ENCODE data around the gene CLIC4. TPM values are rescaled to one million over a fixed set of nuclear protein-coding genes. Genes with fewer than 3 reads are reported as not detected.

The CLIC4 gene
- total and polyA plus RNA-seq, 2 donors (not counting 1 experiment from before 2014, with no cell fraction given) = 28.5 to 123 TPM

- no peak overlapping the region for H3K4me3 Mint-ChIP-seq
- no peaks in the 10 kb centered on the region for H3K27me3 ChIP-seq (replicated peaks in 1 of 4; ENCODE audit: control extremely low read depth in 1 of 4, control insufficient read depth in 3 of 4, insufficient read depth in 4 of 4, low read length in 3 of 4)
- intact Hi-C loops (cut with micrococcal nuclease) = no loop called here
- peaks cover 95% of the 10 kb centered on the region for H3K79me2 ChIP-seq (ENCODE audit: control insufficient read depth, insufficient read depth, low read length)
- peaks cover 77% of the 10 kb centered on the region for H4K20me1 ChIP-seq (ENCODE audit: control insufficient read depth, insufficient read depth, low read length, poor library complexity, severe bottlenecking)
- H3K4me2 ChIP-seq (replicated peaks; ENCODE audit: low read depth, low read length, poor library complexity, severe bottlenecking) = no peak overlapping the region
- no peak for DNase-seq
- H3K27me3 Mint-ChIP-seq = no peaks in the 10 kb centered on the region
- ATAC-seq (ENCODE audit: low read depth) = no peak
- peaks cover 0 to 6% (median 0%) of the 10 kb centered on the region in 3 donors for H3K9me3 ChIP-seq (ENCODE audit: control extremely low read depth in 1 of 3, control insufficient read depth in 2 of 3, insufficient read depth in 1 of 3, low read length in 2 of 3)
- CTCF ChIA-PET = interaction anchor here (0.7 to 2.1 kb wide), 4 partner anchors 11 to 671 kb away, joined by 3 to 11 read pairs (median 4); no protein-coding TSS in a partner anchor
- peaks cover 33 to 38% of the 10 kb centered on the region in 2 donors for H3K4me1 ChIP-seq (ENCODE audit: control insufficient read depth in 2 of 2, insufficient read depth in 2 of 2, low read length in 2 of 2)
- 100% methylated on average over 2 of the region's 2 CpGs for WGBS (ENCODE audit: insufficient coverage)
- no peaks in the 10 kb centered on the region for H3K9me3 Mint-ChIP-seq (ENCODE audit: insufficient read depth)
- peaks cover 0 to 2% of the 10 kb centered on the region in 2 experiments for H3K36me3 ChIP-seq (replicated peaks in 1 of 2; ENCODE audit: control extremely low read depth in 1 of 2, control insufficient read depth in 1 of 2, extremely low read depth in 1 of 2, insufficient read depth in 2 of 2, low read length in 1 of 2)
- no peak overlapping the region for H2AFZ ChIP-seq (ENCODE audit: insufficient read depth, low read depth, low read length, poor library complexity, severe bottlenecking)
- no peak overlapping the region for H3K9ac ChIP-seq (ENCODE audit: low read length)
- H3K27ac Mint-ChIP-seq = no peak overlapping the region
- POLR2A ChIA-PET = no interaction called here
- H3K27ac ChIP-seq (ENCODE audit: low read length in 2 of 2) = no peak overlapping the region
- H3K4me1 Mint-ChIP-seq = peaks cover 52% of the 10 kb centered on the region
- TF ChIP-seq EZH2 (IDR thresholded peaks at IDR 0.05; ENCODE audit: borderline replicate concordance, insufficient read depth, low read depth, low read length, poor library complexity, severe bottlenecking) (no peak), CTCF (IDR thresholded peaks at IDR 0.05) (no peak)
- no peak overlapping the region for H3K4me3 ChIP-seq (ENCODE audit: control extremely low read depth in 1 of 5, extremely low read depth in 1 of 5, insufficient read depth in 1 of 5, low read depth in 2 of 5, low read length in 4 of 5)
These were observed 11.1 kb downstream of the CLIC4 start for GRCh38 chr1:24756395-24756794.

GRCh38 chr1:24759492-24759891, 14.2 kb downstream of the CLIC4 start:
- Mint-ChIP-seq H3K9me3 (ENCODE audit: insufficient read depth) (no peaks in the 10 kb centered on the region), H3K27ac (no peak overlapping the region), H3K4me1 (peaks cover 29% of the 10 kb centered on the region), H3K4me3 (no peak overlapping the region), H3K27me3 (no peaks in the 10 kb centered on the region)
- no peak for TF ChIP-seq CTCF (IDR thresholded peaks at IDR 0.05)
- no peak for TF ChIP-seq EZH2 (IDR thresholded peaks at IDR 0.05; ENCODE audit: borderline replicate concordance, insufficient read depth, low read depth, low read length, poor library complexity, severe bottlenecking)
- no peak for DNase-seq
- ATAC-seq (ENCODE audit: low read depth) = no peak
- ChIA-PET CTCF (no interaction called here), POLR2A (no interaction called here)
- no peak overlapping the region for H3K4me2 ChIP-seq (replicated peaks; ENCODE audit: low read depth, low read length, poor library complexity, severe bottlenecking)
- no peaks in the 10 kb centered on the region for H3K27me3 ChIP-seq (replicated peaks in 1 of 4; ENCODE audit: control extremely low read depth in 1 of 4, control insufficient read depth in 3 of 4, insufficient read depth in 4 of 4, low read length in 3 of 4)
- H3K4me1 ChIP-seq (ENCODE audit: control insufficient read depth in 2 of 2, insufficient read depth in 2 of 2, low read length in 2 of 2) = peaks cover 39 to 45% of the 10 kb centered on the region in 2 donors
- H3K4me3 ChIP-seq (ENCODE audit: control extremely low read depth in 1 of 5, extremely low read depth in 1 of 5, insufficient read depth in 1 of 5, low read depth in 2 of 5, low read length in 4 of 5) = no peak overlapping the region
- H2AFZ ChIP-seq (ENCODE audit: insufficient read depth, low read depth, low read length, poor library complexity, severe bottlenecking) = no peak overlapping the region
- no peak overlapping the region for H3K9ac ChIP-seq (ENCODE audit: low read length)
- H3K36me3 ChIP-seq (replicated peaks in 1 of 2; ENCODE audit: control extremely low read depth in 1 of 2, control insufficient read depth in 1 of 2, extremely low read depth in 1 of 2, insufficient read depth in 2 of 2, low read length in 1 of 2) = peaks cover 0 to 2% of the 10 kb centered on the region in 2 experiments
- peaks cover 0 to 6% (median 0%) of the 10 kb centered on the region in 3 donors for H3K9me3 ChIP-seq (ENCODE audit: control extremely low read depth in 1 of 3, control insufficient read depth in 2 of 3, insufficient read depth in 1 of 3, low read length in 2 of 3)
- peaks cover 93% of the 10 kb centered on the region for H3K79me2 ChIP-seq (ENCODE audit: control insufficient read depth, insufficient read depth, low read length)
- WGBS (ENCODE audit: insufficient coverage) = 94% methylated on average over 5 of the region's 5 CpGs
- intact Hi-C loops (cut with micrococcal nuclease) = no loop called here
- H4K20me1 ChIP-seq (ENCODE audit: control insufficient read depth, insufficient read depth, low read length, poor library complexity, severe bottlenecking) = peaks cover 83% of the 10 kb centered on the region
- no peak overlapping the region for H3K27ac ChIP-seq (ENCODE audit: low read length in 2 of 2)

All from B cell (primary cell).